ENCODE measurements around the gene OMP. TPM values are rescaled to one million over a fixed set of nuclear protein-coding genes. Genes with fewer than 3 reads are reported as not detected.

Gene OMP
- total RNA-seq, 1 donor from 2014 or later = not detected

DNA sequence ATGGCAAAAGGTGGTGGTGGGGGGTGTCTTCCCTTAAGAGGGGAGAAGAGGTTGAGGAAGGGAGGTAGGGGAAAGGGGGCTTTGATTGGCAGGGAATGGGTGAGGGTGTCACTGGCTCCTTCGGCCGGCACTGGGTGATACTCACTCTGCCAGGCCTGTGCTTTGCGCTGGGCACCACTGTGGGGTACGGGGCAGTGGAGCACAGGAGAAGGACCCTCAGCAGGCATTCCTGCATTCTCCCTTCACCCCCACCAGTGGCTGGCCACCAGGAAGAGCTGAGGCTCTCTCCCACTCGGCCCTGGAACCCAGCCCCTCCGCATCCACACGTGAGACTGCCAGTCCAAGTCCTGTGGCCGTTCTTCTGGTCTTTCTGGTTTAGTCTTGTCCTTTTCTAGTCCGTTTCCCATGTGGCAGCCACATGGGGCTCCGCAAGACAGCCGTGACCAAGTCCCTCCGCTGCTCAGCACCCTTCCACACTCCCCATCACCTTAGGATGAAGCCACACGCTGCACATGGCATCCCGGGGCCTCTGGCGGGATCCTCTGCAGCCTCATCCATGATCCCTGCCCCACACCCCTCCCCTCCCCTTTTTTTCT, 27.9 kb upstream of the OMP start:
- no peak overlapping the region for H3K27ac Mint-ChIP-seq (ENCODE audit: unreplicated experiment)
- peaks cover 6% of the 10 kb centered on the region for H3K27me3 Mint-ChIP-seq (ENCODE audit: unreplicated experiment)
- no peak overlapping the region for H3K4me3 Mint-ChIP-seq (ENCODE audit: unreplicated experiment)
- no peak for DNase-seq
- H3K4me1 Mint-ChIP-seq (ENCODE audit: low read depth, unreplicated experiment) = peaks cover 25% of the 10 kb centered on the region
- H3K36me3 Mint-ChIP-seq (ENCODE audit: unreplicated experiment) = peaks cover 19% of the 10 kb centered on the region
- TF ChIP-seq, protein P1, sequence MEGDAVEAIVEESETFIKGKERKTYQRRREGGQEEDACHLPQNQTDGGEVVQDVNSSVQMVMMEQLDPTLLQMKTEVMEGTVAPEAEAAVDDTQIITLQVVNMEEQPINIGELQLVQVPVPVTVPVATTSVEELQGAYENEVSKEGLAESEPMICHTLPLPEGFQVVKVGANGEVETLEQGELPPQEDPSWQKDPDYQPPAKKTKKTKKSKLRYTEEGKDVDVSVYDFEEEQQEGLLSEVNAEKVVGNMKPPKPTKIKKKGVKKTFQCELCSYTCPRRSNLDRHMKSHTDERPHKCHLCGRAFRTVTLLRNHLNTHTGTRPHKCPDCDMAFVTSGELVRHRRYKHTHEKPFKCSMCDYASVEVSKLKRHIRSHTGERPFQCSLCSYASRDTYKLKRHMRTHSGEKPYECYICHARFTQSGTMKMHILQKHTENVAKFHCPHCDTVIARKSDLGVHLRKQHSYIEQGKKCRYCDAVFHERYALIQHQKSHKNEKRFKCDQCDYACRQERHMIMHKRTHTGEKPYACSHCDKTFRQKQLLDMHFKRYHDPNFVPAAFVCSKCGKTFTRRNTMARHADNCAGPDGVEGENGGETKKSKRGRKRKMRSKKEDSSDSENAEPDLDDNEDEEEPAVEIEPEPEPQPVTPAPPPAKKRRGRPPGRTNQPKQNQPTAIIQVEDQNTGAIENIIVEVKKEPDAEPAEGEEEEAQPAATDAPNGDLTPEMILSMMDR (IDR thresholded peaks at IDR 0.05; ENCODE audit: partially characterized antibody, unreplicated experiment) = no peak
- peaks cover 7% of the 10 kb centered on the region for H3K9me3 Mint-ChIP-seq (ENCODE audit: unreplicated experiment)

DNA sequence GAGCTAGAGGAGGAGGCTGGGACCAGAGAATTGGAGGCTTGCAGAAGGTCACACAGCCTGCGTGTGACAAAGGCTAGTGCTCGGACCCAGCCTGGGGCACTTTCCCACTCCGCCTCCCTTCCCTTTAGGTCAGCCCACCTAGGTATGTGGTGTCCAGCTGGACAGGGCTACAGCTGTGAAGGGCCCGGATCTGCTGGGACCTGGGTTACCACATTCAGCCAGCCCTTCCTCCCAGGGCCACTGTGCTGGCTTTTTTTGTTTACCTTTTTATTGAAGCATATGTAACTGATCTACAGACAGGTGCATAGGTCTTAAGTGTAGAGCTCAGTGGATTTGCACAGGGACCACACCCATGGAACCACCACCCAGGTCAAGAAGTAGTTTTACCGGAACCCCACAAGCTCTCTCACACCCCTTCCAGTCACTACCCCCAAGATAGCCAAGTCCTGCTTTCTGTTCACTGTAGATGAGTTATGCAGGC, 27.2 kb upstream of the OMP start:
- Mint-ChIP-seq H3K27ac (ENCODE audit: unreplicated experiment) (no peak overlapping the region), H3K9me3 (ENCODE audit: unreplicated experiment) (peaks cover 7% of the 10 kb centered on the region), H3K36me3 (ENCODE audit: unreplicated experiment) (peaks cover 20% of the 10 kb centered on the region), H3K27me3 (ENCODE audit: unreplicated experiment) (peaks cover 4% of the 10 kb centered on the region), H3K4me3 (ENCODE audit: unreplicated experiment) (no peak overlapping the region), H3K4me1 (ENCODE audit: low read depth, unreplicated experiment) (peaks cover 22% of the 10 kb centered on the region)
- no peak for DNase-seq
- TF ChIP-seq, protein P1 (IDR thresholded peaks at IDR 0.05; ENCODE audit: partially characterized antibody, unreplicated experiment) = no peak

DNA sequence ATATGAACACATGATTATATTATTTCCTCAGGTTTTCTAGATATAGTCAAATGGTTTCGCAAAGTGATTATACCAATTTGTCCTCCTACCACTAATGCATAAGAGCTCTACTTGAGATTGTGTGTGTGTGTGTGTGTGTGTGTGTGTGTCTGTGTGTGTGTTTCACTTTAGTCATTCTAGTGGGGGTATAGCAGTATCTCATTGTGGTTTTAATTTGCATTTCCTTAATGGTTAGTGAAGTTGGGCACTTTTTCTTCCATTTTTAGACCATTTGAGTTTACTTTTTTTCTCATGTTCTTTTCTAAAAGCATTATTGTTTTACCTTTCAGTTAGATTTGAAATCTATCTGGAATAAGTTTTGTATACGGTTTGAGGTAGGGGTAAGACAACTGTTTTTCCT, 23.0 kb upstream of the OMP start:
- no peak for DNase-seq
- no peak overlapping the region for H3K4me3 Mint-ChIP-seq (ENCODE audit: unreplicated experiment)
- TF ChIP-seq, protein P1 (IDR thresholded peaks at IDR 0.05; ENCODE audit: partially characterized antibody, unreplicated experiment) = no peak

DNA sequence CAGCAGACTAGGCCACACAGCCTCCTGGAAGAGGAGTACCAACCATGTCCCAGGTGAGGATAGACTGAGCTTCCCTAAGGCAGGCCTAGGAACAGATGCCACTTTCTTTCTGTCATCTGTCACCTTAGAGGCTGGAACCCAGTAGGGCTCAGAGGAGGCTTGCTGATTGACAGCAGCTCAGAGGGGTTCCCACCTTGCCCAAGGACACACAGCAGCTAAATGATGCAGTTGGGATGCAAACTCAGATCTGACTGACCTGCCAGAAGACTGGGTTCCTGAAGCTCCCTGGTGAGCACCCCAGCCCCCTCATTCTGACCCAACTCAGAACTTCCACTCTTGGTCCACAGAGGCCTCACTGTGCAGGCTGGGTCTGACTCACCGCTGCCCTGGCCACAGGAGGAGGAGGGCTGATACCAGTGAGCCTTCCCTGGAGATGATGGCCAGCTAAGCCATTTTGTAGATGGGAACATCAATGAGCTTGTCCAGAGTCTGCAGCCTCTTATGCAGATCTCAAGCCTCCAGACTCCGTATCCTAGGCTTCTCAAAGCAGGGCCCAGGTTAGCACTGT, 21.9 kb upstream of the OMP start:
- Mint-ChIP-seq H3K4me3 (ENCODE audit: unreplicated experiment) (no peak overlapping the region), H3K36me3 (ENCODE audit: unreplicated experiment) (peaks cover 20% of the 10 kb centered on the region), H3K27ac (ENCODE audit: unreplicated experiment) (no peak overlapping the region), H3K4me1 (ENCODE audit: low read depth, unreplicated experiment) (peaks cover 8% of the 10 kb centered on the region), H3K9me3 (ENCODE audit: unreplicated experiment) (peaks cover 11% of the 10 kb centered on the region), H3K27me3 (ENCODE audit: unreplicated experiment) (no peaks in the 10 kb centered on the region)
- TF ChIP-seq, protein P1 (IDR thresholded peaks at IDR 0.05; ENCODE audit: partially characterized antibody, unreplicated experiment) = no peak
- DNase-seq = no peak

More for the DNA sequence above, 23.0 kb upstream of the OMP start:
- Mint-ChIP-seq H3K9me3 (ENCODE audit: unreplicated experiment) (peaks cover 9% of the 10 kb centered on the region), H3K36me3 (ENCODE audit: unreplicated experiment) (peaks cover 20% of the 10 kb centered on the region), H3K27me3 (ENCODE audit: unreplicated experiment) (no peaks in the 10 kb centered on the region), H3K4me1 (ENCODE audit: low read depth, unreplicated experiment) (peaks cover 8% of the 10 kb centered on the region), H3K27ac (ENCODE audit: unreplicated experiment) (no peak overlapping the region)

DNA sequence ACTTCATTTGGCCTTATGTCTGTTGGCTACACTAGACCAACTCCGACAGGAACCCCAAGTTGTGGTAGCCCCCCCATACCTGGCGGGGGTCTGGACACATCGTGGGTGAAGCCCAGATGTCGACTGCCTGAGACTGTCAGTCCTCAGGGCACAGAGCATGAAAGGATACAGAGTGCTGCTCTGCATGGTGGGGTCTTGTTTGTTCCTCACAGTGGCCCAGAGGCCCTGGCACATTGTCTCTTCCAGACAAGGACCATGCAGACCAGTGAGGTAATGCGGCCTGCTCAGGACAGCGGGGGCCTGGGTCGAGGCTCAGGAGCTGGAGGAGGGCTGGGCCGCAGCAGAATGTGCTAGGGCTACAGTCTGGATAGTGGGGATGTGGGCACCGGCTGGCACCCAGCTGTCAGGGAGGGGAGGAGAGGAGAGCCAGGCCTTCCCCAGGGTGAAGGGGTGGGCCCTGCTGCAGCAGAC, 21.2 kb upstream of the OMP start:
- Mint-ChIP-seq H3K27me3 (ENCODE audit: unreplicated experiment) (no peaks in the 10 kb centered on the region), H3K9me3 (ENCODE audit: unreplicated experiment) (peaks cover 11% of the 10 kb centered on the region), H3K27ac (ENCODE audit: unreplicated experiment) (no peak overlapping the region), H3K4me1 (ENCODE audit: low read depth, unreplicated experiment) (peaks cover 8% of the 10 kb centered on the region), H3K36me3 (ENCODE audit: unreplicated experiment) (peaks cover 20% of the 10 kb centered on the region), H3K4me3 (ENCODE audit: unreplicated experiment) (no peak overlapping the region)
- DNase-seq = peak; percentile 52
- TF ChIP-seq, protein P1 (IDR thresholded peaks at IDR 0.05; ENCODE audit: partially characterized antibody, unreplicated experiment) = no peak
